ENCODE measurements around the gene TTLL11.
"Not testable (repeated sequence)": the region's sequence is repeated elsewhere in the genome, so short reads cannot be mapped to it uniquely, and the experiment has no call there.

TTLL11 gene

GRCh38 chr9:122125158-122125508 is 32.0 kb upstream of the TTLL11 start:
- peak; percentile 69 for DNase-seq

- no peak for DNase-seq
These were observed 31.4 kb upstream of the TTLL11 start for GRCh38 chr9:122124528-122124927.

GRCh38 chr9:122124048-122124447 is 30.9 kb upstream of the TTLL11 start:
- DNase-seq, result no peak

GRCh38 chr9:122122903-122123632 is 30.0 kb upstream of the TTLL11 start:
- peak; percentile 84 for DNase-seq

GRCh38 chr9:122122468-122122867 is 29.4 kb upstream of the TTLL11 start:
- no peak for DNase-seq

GRCh38 chr9:122121931-122122330 is 28.8 kb upstream of the TTLL11 start:
- DNase-seq, result no peak

- no peak for DNase-seq
These were observed 28.3 kb upstream of the TTLL11 start for GRCh38 chr9:122121391-122121790.

GRCh38 chr9:122120316-122121071 is 27.4 kb upstream of the TTLL11 start:
- no peak for DNase-seq

- no peak for DNase-seq
These were observed 26.6 kb upstream of the TTLL11 start for GRCh38 chr9:122119721-122120120.

- DNase-seq, result no peak
These were observed 26.0 kb upstream of the TTLL11 start for GRCh38 chr9:122119166-122119521.

GRCh38 chr9:122118343-122119165 is 25.4 kb upstream of the TTLL11 start:
- DNase-seq, result no peak

- not testable (repeated sequence) for DNase-seq
These were observed 24.1 kb upstream of the TTLL11 start for GRCh38 chr9:122117241-122117640.

GRCh38 chr9:122116448-122117173 is 23.5 kb upstream of the TTLL11 start:
- DNase-seq, result no peak

GRCh38 chr9:122116040-122116439 is 22.9 kb upstream of the TTLL11 start:
- no peak for DNase-seq

GRCh38 chr9:122115176-122116035 is 22.3 kb upstream of the TTLL11 start:
- no peak for DNase-seq

GRCh38 chr9:122113574-122113973 is 20.5 kb upstream of the TTLL11 start:
- DNase-seq, result no peak

- DNase-seq, result no peak
These were observed 19.1 kb upstream of the TTLL11 start for GRCh38 chr9:122112238-122112637.

GRCh38 chr9:122111413-122112085 is 18.4 kb upstream of the TTLL11 start:
- no peak for DNase-seq

GRCh38 chr9:122110100-122110833 is 17.2 kb upstream of the TTLL11 start:
- no peak for DNase-seq

GRCh38 chr9:122109035-122109813 is 16.1 kb upstream of the TTLL11 start:
- no peak for DNase-seq

Measured in KG1 (cell line).